Upper lobe of right lung (tissue), 1 donor: ENCODE data around the gene FAM236B. TPM values are rescaled to one million over a fixed set of nuclear protein-coding genes. Genes with fewer than 3 reads are reported as not detected.
"Not testable (repeated sequence)": the region's sequence is repeated elsewhere in the genome, so short reads cannot be mapped to it uniquely, and the experiment has no call there.

Experiments
- ATAC-seq: fragments of 200-7000 bp; cut with Tn5 transposase; one replicate; pipeline ENCODE4 v1.9.1; 2020; ENCODE audit warnings: mild to moderate bottlenecking, moderate library complexity
- DNase-seq: peaks from one replicate; pipeline ENCODE4 v3.0.0-alpha.2; 2020
- H3K27ac ChIP-seq: fragments of 200-600 bp; one replicate; pipeline ENCODE4 v1.8.0; 2022
- H3K27me3 ChIP-seq: fragments of 200-600 bp; one replicate; pipeline ENCODE4 v1.8.0; 2022; ENCODE audit warnings: mild to moderate bottlenecking
- H3K36me3 ChIP-seq: fragments of 200-600 bp; one replicate; pipeline ENCODE4 v1.8.0; 2022
- H3K4me1 ChIP-seq: fragments of 200-600 bp; one replicate; pipeline ENCODE4 v1.8.0; 2022
- H3K4me3 ChIP-seq: fragments of 200-600 bp; one replicate; pipeline ENCODE4 v1.8.0; 2022; ENCODE audit warnings: mild to moderate bottlenecking
- H3K9me3 ChIP-seq: fragments of 200-600 bp; one replicate; pipeline ENCODE4 v1.8.0; 2022
- intact Hi-C: fragments of 100-400 bp; cut with DNase I; formaldehyde crosslinking; loops from one replicate; pipeline ENCODE4 v1.11.0; 2022
- total RNA-seq: library from RNA; stranded (reverse); fragmentation: NEBNext Ultra II Directional; extraction: Animal tissue kit (Norgen Biotek cat#: 25700); gene quantifications from one replicate; pipeline ENCODE4 v1.2.1, GENCODE V29; 2021
- TF ChIP-seq, protein P1 (sequence below): fragments of 200-600 bp; IDR thresholded peaks from one replicate; pipeline ENCODE4 v1.8.0; 2022; ENCODE audit warnings: antibody characterized with exemption
- donor health status: DM: no; HTN: yes; CAD: no; lungs with severe emphysema.

FAM236B gene
- total RNA-seq, 1 donor from 2014 or later, result not detected

DNA sequence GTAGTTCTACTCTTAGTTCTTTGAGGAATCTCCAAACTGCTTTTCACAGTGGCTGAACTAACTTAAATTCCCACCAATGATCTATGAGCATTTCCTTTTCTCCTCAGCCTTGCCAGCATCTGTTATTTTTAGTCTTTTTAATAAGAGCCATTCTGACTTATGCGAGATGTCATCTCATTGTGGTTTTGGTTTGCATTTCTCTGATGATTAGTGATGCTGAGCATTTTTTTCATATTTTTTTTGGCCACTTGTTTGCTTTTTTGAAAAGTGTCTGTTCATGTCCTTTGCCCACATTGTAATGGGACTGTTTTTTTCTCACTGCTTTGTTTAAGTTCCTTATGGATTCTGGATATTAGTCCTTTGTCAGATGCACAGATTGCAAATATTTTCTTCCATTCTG is 46.9 kb downstream of the FAM236B start:
- Histone ChIP-seq H3K27me3 (no peaks in the 10 kb centered on the region), H3K9me3 (no peaks in the 10 kb centered on the region), H3K27ac (no peak overlapping the region), H3K4me1 (no peaks in the 10 kb centered on the region), H3K4me3 (no peak overlapping the region), H3K36me3 (no peaks in the 10 kb centered on the region)
- TF ChIP-seq, protein P1, sequence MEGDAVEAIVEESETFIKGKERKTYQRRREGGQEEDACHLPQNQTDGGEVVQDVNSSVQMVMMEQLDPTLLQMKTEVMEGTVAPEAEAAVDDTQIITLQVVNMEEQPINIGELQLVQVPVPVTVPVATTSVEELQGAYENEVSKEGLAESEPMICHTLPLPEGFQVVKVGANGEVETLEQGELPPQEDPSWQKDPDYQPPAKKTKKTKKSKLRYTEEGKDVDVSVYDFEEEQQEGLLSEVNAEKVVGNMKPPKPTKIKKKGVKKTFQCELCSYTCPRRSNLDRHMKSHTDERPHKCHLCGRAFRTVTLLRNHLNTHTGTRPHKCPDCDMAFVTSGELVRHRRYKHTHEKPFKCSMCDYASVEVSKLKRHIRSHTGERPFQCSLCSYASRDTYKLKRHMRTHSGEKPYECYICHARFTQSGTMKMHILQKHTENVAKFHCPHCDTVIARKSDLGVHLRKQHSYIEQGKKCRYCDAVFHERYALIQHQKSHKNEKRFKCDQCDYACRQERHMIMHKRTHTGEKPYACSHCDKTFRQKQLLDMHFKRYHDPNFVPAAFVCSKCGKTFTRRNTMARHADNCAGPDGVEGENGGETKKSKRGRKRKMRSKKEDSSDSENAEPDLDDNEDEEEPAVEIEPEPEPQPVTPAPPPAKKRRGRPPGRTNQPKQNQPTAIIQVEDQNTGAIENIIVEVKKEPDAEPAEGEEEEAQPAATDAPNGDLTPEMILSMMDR, result no peak
- DNase-seq (no peak), ATAC-seq (no peak)
- intact Hi-C loops, result no loop called here

DNA sequence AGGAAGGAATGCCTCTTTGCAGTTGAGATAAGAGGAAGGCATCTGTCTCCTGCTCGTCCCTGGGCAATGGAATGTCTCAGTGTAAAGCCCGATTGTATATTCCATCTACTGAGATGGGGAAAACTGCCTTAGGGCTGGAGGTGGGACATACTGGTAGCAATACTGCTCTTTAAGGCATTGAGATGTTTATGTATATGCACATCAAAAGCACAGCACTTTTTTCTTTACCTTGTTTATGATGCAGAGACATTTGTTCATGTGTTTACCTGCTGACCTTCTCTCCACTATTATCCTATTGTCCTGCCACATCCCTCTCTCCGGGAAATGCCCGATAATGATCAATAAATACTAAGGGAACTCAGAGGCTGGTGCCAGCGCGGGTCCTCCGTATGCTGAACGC is 48.8 kb downstream of the FAM236B start:
- DNase-seq, H3K4me3 ChIP-seq, H3K27me3 ChIP-seq, H3K9me3 ChIP-seq, H3K4me1 ChIP-seq, H3K27ac ChIP-seq, intact Hi-C loops, ATAC-seq, H3K36me3 ChIP-seq: not testable (repeated sequence)

Other genes starting within 250 kb of the FAM236B start
- 27.0 TPM for gene HDAC8, start 209.8 kb downstream of the FAM236B start, total RNA-seq
- gene PHKA1, start 68.4 kb downstream of the FAM236B start, total RNA-seq, result 4.2 TPM
- gene DMRTC1B, start 5.8 kb downstream of the FAM236B start, total RNA-seq, result 0.29 TPM
- not detected for gene FAM236D, start 25.6 kb upstream of the FAM236B start, total RNA-seq
- not detected for gene FAM236C, start 130.0 kb upstream of the FAM236B start, total RNA-seq
- gene FAM236A, start 155.5 kb upstream of the FAM236B start, total RNA-seq, result not detected
- 0.61 TPM for gene DMRTC1, start 161.2 kb upstream of the FAM236B start, total RNA-seq
- not detected for gene PABPC1L2B, start 220.3 kb upstream of the FAM236B start, total RNA-seq